H1 (cell line): ENCODE data around the gene RUVBL1. TPM values are rescaled to one million over a fixed set of nuclear protein-coding genes. Genes with fewer than 3 reads are reported as not detected.

Experiments used
- CTCF ChIA-PET: fragments of 300-600 bp; sonication (Branson Sonifier 250); formaldehyde crosslinking; loops from one replicate; lab custom pipeline; 2021; ENCODE audit not compliant: partially characterized antibody; lab: Charles Lee
- POLR2A ChIA-PET: fragments of 300-600 bp; sonication (Branson Sonifier 250); formaldehyde crosslinking; loops from one replicate; lab custom pipeline; 2021; ENCODE audit warnings: inconsistent platforms; ENCODE audit not compliant: partially characterized antibody; lab: Charles Lee
- DNase-seq, 2 experiments: peaks; one replicate each; pipeline versions ENCODE4 v3.0.0 to v3.0.0-alpha.2; 2010 to 2022; ENCODE audit warnings: low spot score in 2 of 2, low read depth in 1 of 2, mixed read lengths in 1 of 2
- FAIRE-seq: peaks from 2 replicates; lab custom pipeline; 2011; peaks lifted over from hg19 to GRCh38; lab: Jason Lieb, UNC
- H2AFZ ChIP-seq: 2 replicates; pipeline ENCODE4 v1.8.1; 2012; ENCODE audit warnings: low read length, inconsistent platforms
- H2AK5ac ChIP-seq: 2 replicates; pipeline ENCODE4 v1.6.1; 2013; ENCODE audit warnings: low read depth, low read length
- H2BK120ac ChIP-seq: replicated peaks from 2 replicates; pipeline ENCODE3; 2013; ENCODE audit warnings: low read depth, low read length, inconsistent platforms
- H2BK12ac ChIP-seq: 2 replicates; pipeline ENCODE4 v1.6.1; 2013; ENCODE audit warnings: low read depth, low read length
- H2BK15ac ChIP-seq: 2 replicates; pipeline ENCODE4 v1.6.1; 2013; ENCODE audit warnings: low read length
- H2BK20ac ChIP-seq: 2 replicates; pipeline ENCODE4 v1.6.1; 2013; ENCODE audit warnings: low read length
- H2BK5ac ChIP-seq: 2 replicates; pipeline ENCODE4 v1.6.1; 2013; ENCODE audit warnings: low read depth, low read length
- H3K14ac ChIP-seq: 2 replicates; pipeline ENCODE4 v1.6.1; 2013; ENCODE audit warnings: inconsistent platforms; ENCODE audit not compliant: insufficient read length
- H3K18ac ChIP-seq: 2 replicates; pipeline ENCODE4 v1.6.1; 2013; ENCODE audit warnings: low read length; ENCODE audit errors: extremely low read depth
- H3K23ac ChIP-seq: 2 replicates; pipeline ENCODE4 v1.6.1; 2013; ENCODE audit warnings: inconsistent platforms; ENCODE audit not compliant: insufficient read length
- H3K23me2 ChIP-seq: 2 replicates; pipeline ENCODE4 v1.6.1; 2013; ENCODE audit warnings: low read depth, low read length
- H3K27ac ChIP-seq: 2 replicates; pipeline ENCODE4 v1.6.1; 2011; ENCODE audit warnings: low read depth, low read length, inconsistent platforms
- H3K27me3 ChIP-seq, 4 experiments: replicated peaks in 1 of 4; 1 replicate in 1 of 4; 2 replicates in 3 of 4; pipeline versions ENCODE4 v1.6.1 to v1.8.1; 2011 to 2013; ENCODE audit warnings: low read length in 3 of 4, mild to moderate bottlenecking in 3 of 4, inconsistent platforms in 2 of 4, mixed read lengths in 2 of 4, moderate library complexity in 1 of 4; ENCODE audit not compliant: control insufficient read depth in 3 of 4, insufficient read depth in 3 of 4; ENCODE audit errors: extremely low read depth in 1 of 4
- H3K36me3 ChIP-seq, 4 experiments: 2 replicates each; pipeline versions ENCODE4 v1.6.1 to v1.8.1; 2011 to 2013; ENCODE audit warnings: mild to moderate bottlenecking in 4 of 4, low read length in 3 of 4, moderate library complexity in 2 of 4, control low read depth in 1 of 4, inconsistent platforms in 1 of 4; ENCODE audit not compliant: insufficient read depth in 4 of 4, control insufficient read depth in 2 of 4
- H3K4ac ChIP-seq: replicated peaks from 2 replicates; pipeline ENCODE3; 2013; ENCODE audit warnings: low read length, low read depth, mixed read lengths, inconsistent platforms; ENCODE audit not compliant: insufficient read length
- H3K4me1 ChIP-seq, 4 experiments: replicated peaks in 1 of 4; 1 replicate in 1 of 4; 2 replicates in 3 of 4; pipeline versions ENCODE4 v1.6.1 to v1.8.1; 2011 to 2013; ENCODE audit warnings: low read length in 3 of 4, inconsistent platforms in 2 of 4, mixed read lengths in 1 of 4; ENCODE audit not compliant: insufficient read depth in 4 of 4, control insufficient read depth in 3 of 4
- H3K4me2 ChIP-seq, 2 experiments: 2 replicates each; pipeline versions ENCODE4 v1.6.1 to v1.8.1; 2011 to 2013; ENCODE audit warnings: low read depth in 2 of 2, low read length in 2 of 2, control low read depth in 1 of 2, inconsistent platforms in 1 of 2, mild to moderate bottlenecking in 1 of 2; ENCODE audit not compliant: insufficient read depth in 1 of 2
- H3K4me3 ChIP-seq, 4 experiments: fragments of 200-600, 300-600 bp in 1 of 4; sonication (generic), shearing (Covaris generic), sonication (Bioruptor Twin) in 1 of 4; 2 replicates each; pipeline versions ENCODE4 v1.5.1 to v1.8.1; 2011 to 2016; ENCODE audit warnings: low read length in 4 of 4, low read depth in 3 of 4, control low read depth in 2 of 4, inconsistent platforms in 2 of 4, mild to moderate bottlenecking in 2 of 4, mixed read lengths in 1 of 4, moderate library complexity in 1 of 4; ENCODE audit not compliant: insufficient read depth in 2 of 4; ENCODE audit errors: extremely low read depth in 1 of 4
- H3K56ac ChIP-seq: replicated peaks from 2 replicates; pipeline ENCODE3; 2013; ENCODE audit warnings: low read depth, mild to moderate bottlenecking, mixed read lengths, low read length, inconsistent platforms; ENCODE audit not compliant: insufficient read length
- H3K79me1 ChIP-seq: 2 replicates; pipeline ENCODE4 v1.6.1; 2013; ENCODE audit warnings: low read depth, low read length, control low read depth
- H3K79me2 ChIP-seq, 2 experiments: 2 replicates each; pipeline versions ENCODE4 v1.6.1 to v1.8.1; 2012 to 2013; ENCODE audit warnings: low read length in 2 of 2, mild to moderate bottlenecking in 2 of 2, inconsistent platforms in 1 of 2; ENCODE audit not compliant: insufficient read depth in 2 of 2, control insufficient read depth in 1 of 2
- H3K9ac ChIP-seq, 4 experiments: replicated peaks in 1 of 4; 1 replicate in 1 of 4; 2 replicates in 3 of 4; pipeline versions ENCODE4 v1.6.1 to v1.8.1; 2011 to 2013; ENCODE audit warnings: low read depth in 3 of 4, low read length in 3 of 4, control low read depth in 2 of 4, mild to moderate bottlenecking in 2 of 4, moderate library complexity in 2 of 4, inconsistent platforms in 1 of 4; ENCODE audit errors: extremely low read depth in 1 of 4
- H3K9me3 ChIP-seq, 2 experiments: 2 replicates each; pipeline versions ENCODE4 v1.6.1 to v1.8.1; 2012 to 2013; ENCODE audit warnings: mild to moderate bottlenecking in 2 of 2, moderate library complexity in 2 of 2, control low read depth in 1 of 2, inconsistent platforms in 1 of 2, low read depth in 1 of 2, low read length in 1 of 2, mixed read lengths in 1 of 2; ENCODE audit not compliant: insufficient read depth in 2 of 2
- H4K20me1 ChIP-seq, 2 experiments: replicated peaks in 1 of 2; 2 replicates each; pipeline versions ENCODE3 to v1.8.1; 2011 to 2013; ENCODE audit warnings: inconsistent platforms in 2 of 2, low read length in 2 of 2, mild to moderate bottlenecking in 1 of 2; ENCODE audit not compliant: insufficient read depth in 2 of 2, control insufficient read depth in 1 of 2
- H4K5ac ChIP-seq: 2 replicates; pipeline ENCODE4 v1.6.1; 2013; ENCODE audit warnings: low read length, low read depth, mixed read lengths, inconsistent platforms; ENCODE audit not compliant: insufficient read length
- H4K8ac ChIP-seq: 2 replicates; pipeline ENCODE4 v1.8.0; 2013; ENCODE audit warnings: mild to moderate bottlenecking, moderate library complexity, low read length, inconsistent platforms; ENCODE audit not compliant: insufficient read depth; ENCODE audit errors: extremely low read depth
- H4K91ac ChIP-seq: replicated peaks from 2 replicates; pipeline ENCODE3; 2013; ENCODE audit warnings: low read length, mixed read lengths, inconsistent platforms; ENCODE audit not compliant: insufficient read length
- FOSL1 ChIP-seq: IDR thresholded peaks from 2 replicates; pipeline ENCODE4 v1.6.1; 2011; ENCODE audit warnings: mild to moderate bottlenecking, low read depth, low read length, moderate library complexity; ENCODE audit not compliant: insufficient read depth
- HDAC2 ChIP-seq, 2 experiments: fragments of 300-600 bp in 1 of 2; sonication (generic) in 1 of 2; IDR thresholded peaks; 2 replicates each; pipeline ENCODE4 v1.6.1; 2011 to 2012; ENCODE audit warnings: low read depth in 2 of 2, low read length in 2 of 2, mild to moderate bottlenecking in 2 of 2, moderate library complexity in 2 of 2, borderline replicate concordance in 1 of 2, inconsistent platforms in 1 of 2
- NANOG ChIP-seq: IDR thresholded peaks from 2 replicates; pipeline ENCODE4 v1.6.1; 2011; ENCODE audit warnings: low read length, low read depth, mild to moderate bottlenecking, inconsistent platforms; ENCODE audit not compliant: insufficient read depth, poor library complexity, severe bottlenecking
- NRF1 ChIP-seq: IDR thresholded peaks from 2 replicates; pipeline ENCODE4 v1.6.1; 2011; ENCODE audit warnings: mild to moderate bottlenecking, low read depth, low read length, improper control_type of control experiment
- RAD21 ChIP-seq, 2 experiments: IDR thresholded peaks in 1 of 2; conservative IDR thresholded peaks in 1 of 2; 2 replicates each; pipeline ENCODE4 v1.6.1; 2011; ENCODE audit warnings: low read depth in 2 of 2, low read length in 2 of 2, improper control_type of control experiment in 1 of 2, inconsistent platforms in 1 of 2, mild to moderate bottlenecking in 1 of 2, moderate library complexity in 1 of 2
- SIN3A ChIP-seq, 2 experiments: IDR thresholded peaks in 1 of 2; conservative IDR thresholded peaks in 1 of 2; 2 replicates each; pipeline ENCODE4 v1.6.1; 2011 to 2012; ENCODE audit warnings: low read length in 2 of 2, improper control_type of control experiment in 1 of 2, low read depth in 1 of 2, mild to moderate bottlenecking in 1 of 2
- SRF ChIP-seq: IDR thresholded peaks from 2 replicates; pipeline ENCODE4 v1.6.1; 2011; ENCODE audit warnings: mild to moderate bottlenecking, low read depth, low read length, moderate library complexity
- TAF7 ChIP-seq: optimal IDR thresholded peaks from 2 replicates; pipeline ENCODE3; 2011; ENCODE audit warnings: low read depth, mild to moderate bottlenecking, inconsistent platforms, low read length, moderate library complexity, borderline replicate concordance
- TCF12 ChIP-seq: IDR thresholded peaks from 2 replicates; pipeline ENCODE4 v1.6.1; 2011; ENCODE audit warnings: low read depth, mild to moderate bottlenecking, low read length
- WGBS, 2 experiments: shearing (Covaris generic) in 1 of 2; methylation state at CpG; one replicate each; pipeline versions ENCODE4 v1.1.6 to v1.1.7; 2013 to 2015; ENCODE audit warnings: low lambda C conversion rate in 2 of 2, mixed read lengths in 2 of 2, inconsistent platforms in 1 of 2, low coverage in 1 of 2, missing lambda C conversion rate in 1 of 2; ENCODE audit not compliant: insufficient replicate concordance in 2 of 2, insufficient coverage in 1 of 2, insufficient read length in 1 of 2; ENCODE audit errors: extremely low coverage in 1 of 2, missing lambda C conversion rate in 1 of 2; 5-methylcytosine and 5-hydroxymethylcytosine counted together
- polyA plus RNA-seq, 7 experiments: library from polyadenylated mRNA; depleted of rRNA in 3 of 7; stranded (reverse) in 5 of 7; unstranded in 2 of 7; fragments of >200 nt in 5 of 7; fragments of 200-250 nt in 2 of 7; gene quantifications; 1 replicate in 5 of 7; 2 replicates in 1 of 7; 4 replicates in 1 of 7; pipeline versions ENCODE4 v1.2.1 to v1.2.3, GENCODE V29; 2011 to 2013; ENCODE audit warnings: missing spikeins in 2 of 7, mixed read lengths in 2 of 7
- total RNA-seq: library from RNA; stranded (reverse); fragmentation: NEBNext Ultra II Directional; extraction: Animal tissue kit (Norgen Biotek cat#: 25700); gene quantifications from 2 replicates; pipeline ENCODE4 v1.2.1, GENCODE V29; 2021
- TF ChIP-seq, protein P1 (sequence below): IDR thresholded peaks from 2 replicates; pipeline ENCODE4 v1.6.1; 2012; ENCODE audit warnings: low read length, inconsistent platforms

Gene RUVBL1
- total and polyA plus RNA-seq, 2 of the 8 experiments (the other 6 are each of a cell fraction or from before 2014, with no cell fraction given): 112 to 135 TPM

DNA sequence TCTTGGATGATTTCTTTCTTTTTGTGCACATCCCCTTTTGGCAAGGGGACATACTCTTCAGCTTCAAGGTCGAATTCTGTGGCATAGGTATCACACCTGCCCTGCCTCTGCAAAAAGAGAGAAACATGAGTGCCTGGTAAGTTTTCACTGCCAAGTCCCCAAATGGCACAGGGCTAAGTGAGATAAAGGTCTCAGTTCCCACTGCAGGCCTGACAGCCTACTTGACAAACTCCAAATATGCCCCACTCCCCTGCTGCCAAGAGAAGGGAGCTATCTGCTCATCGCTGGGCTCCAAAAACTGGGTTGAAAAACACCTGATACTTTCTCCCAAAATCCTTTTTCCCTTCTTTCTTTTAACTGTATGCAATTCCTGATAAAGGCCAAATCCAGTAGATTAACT, 23.0 kb downstream of the RUVBL1 start:
- Histone ChIP-seq H2BK20ac (no peak overlapping the region), H2BK12ac (no peak overlapping the region), H3K36me3 (peaks cover 26 to 91% (median 51%) of the 10 kb centered on the region in 4 experiments), H3K4me3 (no peak overlapping the region), H3K9me3 (no peaks in the 10 kb centered on the region), H3K9ac (no peak overlapping the region), H4K8ac (no peak overlapping the region), H3K27ac (no peak overlapping the region), H3K27me3 (no peaks in the 10 kb centered on the region), H3K4me2 (no peak overlapping the region), H3K14ac (no peak overlapping the region), H4K20me1 (peaks cover 0 to 9% of the 10 kb centered on the region in 2 experiments), H4K91ac (no peak overlapping the region), H3K18ac (no peak overlapping the region), H2BK15ac (no peak overlapping the region), H3K79me1 (peaks cover 7% of the 10 kb centered on the region; the same call in 1 of the 2 replicates), H3K4ac (no peak overlapping the region), H3K23me2 (no peaks in the 10 kb centered on the region), H2BK120ac (no peak overlapping the region), H3K4me1 (peaks cover 8 to 26% (median 18%) of the 10 kb centered on the region in 4 experiments), H3K79me2 (peaks cover 0 to 8% of the 10 kb centered on the region in 2 experiments; a peak in 2 of 4 replicates), H2BK5ac (no peak overlapping the region), H2AK5ac (no peak overlapping the region), H4K5ac (no peak overlapping the region), H3K56ac (no peak overlapping the region), H3K23ac (no peak overlapping the region), H2AFZ (no peak overlapping the region)
- WGBS, 2 experiments: 93% methylated on average over 2 of the region's 2 CpGs; no CpG with 5 or more reads in 1 of the 2 experiments
- ChIA-PET POLR2A (interaction anchor here (1.2 to 1.8 kb wide), 2 partner anchors 11 to 22 kb away, joined by 4 to 10 read pairs; partner anchors contain the start of gene RUVBL1), CTCF (interaction anchor here (0.7 to 2.8 kb wide), 4 partner anchors 25 to 33 kb away, joined by 3 to 22 read pairs (median 3); no protein-coding TSS in a partner anchor)
- FAIRE-seq (no peak), DNase-seq (no peak)
- TF ChIP-seq SRF (no peak), TAF7 (no peak), NRF1 (no peak), SIN3A (conservative IDR thresholded peaks at IDR 0.05 in 1 of 2, IDR thresholded peaks at IDR 0.05 in 1 of 2; ENCODE audit: low read depth in 1 of 2, low read length in 2 of 2) (no peak), HDAC2 (IDR thresholded peaks at IDR 0.05; ENCODE audit: borderline replicate concordance in 1 of 2, low read depth in 2 of 2, low read length in 2 of 2) (no peak), TCF12 (no peak), RAD21 (IDR thresholded peaks at IDR 0.05 in 1 of 2, conservative IDR thresholded peaks at IDR 0.05 in 1 of 2; ENCODE audit: low read depth in 2 of 2, low read length in 2 of 2) (no peak), FOSL1 (no peak), NANOG (no peak)
- TF ChIP-seq, protein P1, sequence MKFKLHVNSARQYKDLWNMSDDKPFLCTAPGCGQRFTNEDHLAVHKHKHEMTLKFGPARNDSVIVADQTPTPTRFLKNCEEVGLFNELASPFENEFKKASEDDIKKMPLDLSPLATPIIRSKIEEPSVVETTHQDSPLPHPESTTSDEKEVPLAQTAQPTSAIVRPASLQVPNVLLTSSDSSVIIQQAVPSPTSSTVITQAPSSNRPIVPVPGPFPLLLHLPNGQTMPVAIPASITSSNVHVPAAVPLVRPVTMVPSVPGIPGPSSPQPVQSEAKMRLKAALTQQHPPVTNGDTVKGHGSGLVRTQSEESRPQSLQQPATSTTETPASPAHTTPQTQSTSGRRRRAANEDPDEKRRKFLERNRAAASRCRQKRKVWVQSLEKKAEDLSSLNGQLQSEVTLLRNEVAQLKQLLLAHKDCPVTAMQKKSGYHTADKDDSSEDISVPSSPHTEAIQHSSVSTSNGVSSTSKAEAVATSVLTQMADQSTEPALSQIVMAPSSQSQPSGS: no peak
